DND-41 (cell line): ENCODE measurements around the gene MATK.
"Not testable (repeated sequence)": the region's sequence is repeated elsewhere in the genome, so short reads cannot be mapped to it uniquely, and the experiment has no call there.

ENCODE experiments used
- ATAC-seq: fragments of 200-7000 bp; cut with Tn5 transposase; 3 replicates; pipeline ENCODE4 v1.9.1; 2021; ENCODE audit warnings: low read depth; ENCODE audit not compliant: insufficient read depth
- DNase-seq: peaks from one replicate; pipeline ENCODE4 v3.0.0-alpha.2; 2020
- H2AFZ ChIP-seq: 2 replicates; pipeline ENCODE4 v1.6.0; 2012; ENCODE audit warnings: low read depth, low read length
- H3K27ac ChIP-seq: 2 replicates; pipeline ENCODE4 v1.5.1; 2012; ENCODE audit warnings: low read length, inconsistent platforms
- H3K27me3 ChIP-seq: fragments of 200-600 bp; sonication (generic); 2 replicates; pipeline ENCODE4 v1.6.0; 2012; ENCODE audit warnings: low read length, mild to moderate bottlenecking, inconsistent platforms; ENCODE audit not compliant: insufficient read depth, poor library complexity
- H3K36me3 ChIP-seq: 2 replicates; pipeline ENCODE4 v1.5.1; 2012; ENCODE audit warnings: low read length, inconsistent platforms; ENCODE audit not compliant: insufficient read depth
- H3K4me1 ChIP-seq: 2 replicates; pipeline ENCODE4 v1.5.1; 2012; ENCODE audit warnings: mild to moderate bottlenecking, low read length; ENCODE audit not compliant: insufficient read depth
- H3K4me2 ChIP-seq: 2 replicates; pipeline ENCODE4 v1.6.0; 2012; ENCODE audit warnings: mild to moderate bottlenecking, moderate library complexity, low read length, inconsistent platforms; ENCODE audit not compliant: insufficient read depth
- H3K4me3 ChIP-seq, 2 experiments: fragments of 200-600 bp in 1 of 2; shearing (Covaris generic) in 1 of 2; 2 replicates each; pipeline ENCODE4 v1.5.1; 2012 to 2016; ENCODE audit warnings: inconsistent platforms in 2 of 2, low read length in 2 of 2, mild to moderate bottlenecking in 2 of 2, low read depth in 1 of 2, moderate library complexity in 1 of 2
- H3K79me2 ChIP-seq: 2 replicates; pipeline ENCODE4 v1.6.0; 2012; ENCODE audit warnings: low read length, inconsistent platforms; ENCODE audit not compliant: insufficient read depth
- H3K9ac ChIP-seq: 2 replicates; pipeline ENCODE4 v1.6.0; 2012; ENCODE audit warnings: low read depth, mild to moderate bottlenecking, inconsistent platforms, low read length, moderate library complexity
- H3K9me3 ChIP-seq: 2 replicates; pipeline ENCODE4 v1.5.1; 2012; ENCODE audit warnings: low read length, moderate library complexity, mild to moderate bottlenecking, inconsistent platforms; ENCODE audit not compliant: insufficient read depth, severe bottlenecking
- H4K20me1 ChIP-seq: 2 replicates; pipeline ENCODE4 v1.6.0; 2012; ENCODE audit warnings: low read length; ENCODE audit not compliant: insufficient read depth
- CTCF ChIP-seq: IDR thresholded peaks from 2 replicates; pipeline ENCODE4 v1.5.1; 2012; ENCODE audit warnings: borderline replicate concordance, low read length, moderate library complexity, mild to moderate bottlenecking; ENCODE audit not compliant: poor library complexity, severe bottlenecking; ENCODE audit errors: extremely low read depth
- EZH2 ChIP-seq: IDR thresholded peaks from 3 replicates; pipeline ENCODE4 v1.6.1; 2012; ENCODE audit warnings: borderline replicate concordance, low read depth, mild to moderate bottlenecking, moderate library complexity, low read length, inconsistent platforms; ENCODE audit not compliant: severe bottlenecking

MATK gene

GRCh38 chr19:3768748-3769099 lies 17.5 kb downstream of the MATK start:
- Histone ChIP-seq H3K27ac (no peak overlapping the region), H3K4me2 (no peak overlapping the region), H2AFZ (no peak overlapping the region), H3K27me3 (no peaks in the 10 kb centered on the region), H4K20me1 (no peaks in the 10 kb centered on the region), H3K9ac (no peak overlapping the region), H3K79me2 (no peaks in the 10 kb centered on the region), H3K4me1 (0 out of 2 replicates have a peak, but pooled peaks cover 2% of the 10 kb centered on the region), H3K4me3 (no peak overlapping the region), H3K9me3 (no peaks in the 10 kb centered on the region), H3K36me3 (peaks cover 34% of the 10 kb centered on the region)
- DNase-seq = no peak
- no peak for ATAC-seq
- TF ChIP-seq EZH2 (no peak), CTCF (no peak)

- H3K79me2 ChIP-seq = peaks cover 4% of the 10 kb centered on the region
- no peak overlapping the region for H3K9ac ChIP-seq
- H3K36me3 ChIP-seq = peaks cover 34% of the 10 kb centered on the region
- H3K27me3 ChIP-seq = no peaks in the 10 kb centered on the region
- H3K27ac ChIP-seq = no peak overlapping the region
- no peaks in the 10 kb centered on the region for H3K9me3 ChIP-seq
- H3K4me2 ChIP-seq = no peak overlapping the region
- TF ChIP-seq CTCF = no peak
- no peak for TF ChIP-seq EZH2
- H2AFZ ChIP-seq = no peak overlapping the region
- DNase-seq (no peak), ATAC-seq (no peak)
- H3K4me1 ChIP-seq = peaks cover 7% of the 10 kb centered on the region
- no peaks in the 10 kb centered on the region for H4K20me1 ChIP-seq
- H3K4me3 ChIP-seq = no peak overlapping the region
These were observed 18.0 kb downstream of the MATK start for GRCh38 chr19:3768015-3768747.

- TF ChIP-seq CTCF = no peak
- no peak for TF ChIP-seq EZH2
These were observed 19.1 kb downstream of the MATK start for GRCh38 chr19:3767050-3767449.

GRCh38 chr19:3766520-3766919 lies 19.7 kb downstream of the MATK start:
- peaks cover 6% of the 10 kb centered on the region for H3K79me2 ChIP-seq
- H2AFZ ChIP-seq = no peak overlapping the region
- peaks cover 34% of the 10 kb centered on the region for H3K36me3 ChIP-seq
- no peak for DNase-seq
- no peak overlapping the region for H3K4me2 ChIP-seq
- H3K27me3 ChIP-seq = no peaks in the 10 kb centered on the region
- H4K20me1 ChIP-seq = no peaks in the 10 kb centered on the region
- TF ChIP-seq EZH2 (no peak), CTCF (no peak)
- no peak for ATAC-seq
- H3K4me3 ChIP-seq = no peak overlapping the region
- H3K27ac ChIP-seq = no peak overlapping the region
- H3K4me1 ChIP-seq = peaks cover 18% of the 10 kb centered on the region
- no peaks in the 10 kb centered on the region for H3K9me3 ChIP-seq
- H3K9ac ChIP-seq = no peak overlapping the region

More at GRCh38 chr19:3767050-3767449, 19.1 kb downstream of the MATK start:
- Histone ChIP-seq H3K4me2 (no peak overlapping the region), H3K79me2 (peaks cover 6% of the 10 kb centered on the region), H3K4me3 (no peak overlapping the region), H2AFZ (no peak overlapping the region), H3K9ac (no peak overlapping the region), H3K9me3 (no peaks in the 10 kb centered on the region), H3K36me3 (peaks cover 34% of the 10 kb centered on the region), H4K20me1 (no peaks in the 10 kb centered on the region), H3K4me1 (peaks cover 13% of the 10 kb centered on the region), H3K27ac (no peak overlapping the region), H3K27me3 (no peaks in the 10 kb centered on the region)
- no peak for DNase-seq
- no peak for ATAC-seq

GRCh38 chr19:3765757-3766156 lies 20.4 kb downstream of the MATK start:
- not testable (repeated sequence) for H3K4me2 ChIP-seq, H3K9ac ChIP-seq, H4K20me1 ChIP-seq, H2AFZ ChIP-seq, DNase-seq, H3K27ac ChIP-seq, H3K9me3 ChIP-seq, ATAC-seq, H3K4me3 ChIP-seq, H3K27me3 ChIP-seq
- H3K36me3 ChIP-seq = peaks cover 34% of the 10 kb centered on the region
- H3K4me1 ChIP-seq = peaks cover 21% of the 10 kb centered on the region
- peaks cover 13% of the 10 kb centered on the region for H3K79me2 ChIP-seq
